ENCODE results near the gene GPC5.

GRCh38 chr13:92444244-92444643 is 1045.8 kb downstream of the GPC5 start:
- no peak for TF ChIP-seq YY1 (IDR thresholded peaks at IDR 0.05; ENCODE audit: insufficient read depth, insufficient read length)
- TF ChIP-seq SUZ12 (IDR thresholded peaks at IDR 0.05; ENCODE audit: extremely low read depth, insufficient read depth, insufficient read length), result no peak
- no peak for TF ChIP-seq ZNF274 (IDR thresholded peaks at IDR 0.05; ENCODE audit: low read depth, low read length)
